H9 (cell line): ENCODE data around the gene CPT1A. TPM values are rescaled to one million over a fixed set of nuclear protein-coding genes. Genes with fewer than 3 reads are reported as not detected.

Experiments used
- DNase-seq: peaks from one replicate; pipeline ENCODE4 v3.0.0-alpha.2; 2017
- H2AFZ ChIP-seq: one replicate; pipeline ENCODE4 v1.6.1; 2013; ENCODE audit warnings: mild to moderate bottlenecking, low read length, control low read depth, moderate library complexity
- H2AK5ac ChIP-seq: 2 replicates; pipeline ENCODE4 v1.6.1; 2013; ENCODE audit warnings: low read length, control low read depth, mixed read lengths; ENCODE audit not compliant: insufficient read length
- H2BK120ac ChIP-seq: one replicate; pipeline ENCODE4 v1.6.1; 2013; ENCODE audit warnings: low read depth, mild to moderate bottlenecking, low read length, control low read depth, inconsistent platforms; ENCODE audit not compliant: poor library complexity, severe bottlenecking
- H2BK12ac ChIP-seq: 2 replicates; pipeline ENCODE4 v1.6.1; 2013; ENCODE audit warnings: low read length, control low read depth, mixed read lengths, low read depth; ENCODE audit not compliant: insufficient read length
- H2BK15ac ChIP-seq: 2 replicates; pipeline ENCODE4 v1.6.1; 2013; ENCODE audit warnings: low read depth, low read length, control low read depth
- H2BK20ac ChIP-seq: one replicate; pipeline ENCODE4 v1.6.1; 2013; ENCODE audit warnings: low read depth, mild to moderate bottlenecking, low read length, control low read depth, inconsistent platforms; ENCODE audit not compliant: poor library complexity, severe bottlenecking
- H2BK5ac ChIP-seq: 2 replicates; pipeline ENCODE4 v1.6.1; 2013; ENCODE audit warnings: low read length, control low read depth, mixed read lengths; ENCODE audit not compliant: insufficient read length
- H3K14ac ChIP-seq: 2 replicates; pipeline ENCODE4 v1.6.1; 2013; ENCODE audit warnings: low read length, control low read depth; ENCODE audit not compliant: insufficient read depth
- H3K18ac ChIP-seq: 2 replicates; pipeline ENCODE4 v1.6.1; 2013; ENCODE audit warnings: low read depth, mild to moderate bottlenecking, mixed read lengths, low read length, control low read depth; ENCODE audit not compliant: insufficient read length
- H3K23ac ChIP-seq: 2 replicates; pipeline ENCODE4 v1.6.1; 2013; ENCODE audit warnings: low read length, control low read depth, mixed read lengths, low read depth; ENCODE audit not compliant: insufficient read length
- H3K23me2 ChIP-seq: 2 replicates; pipeline ENCODE4 v1.6.1; 2013; ENCODE audit warnings: low read depth, mild to moderate bottlenecking, mixed read lengths, low read length, control low read depth; ENCODE audit not compliant: insufficient read length, poor library complexity, severe bottlenecking
- H3K27ac ChIP-seq: 2 replicates; pipeline ENCODE4 v1.5.1; 2013; ENCODE audit warnings: low read length, control low read depth, mixed read lengths, low read depth; ENCODE audit not compliant: insufficient read length
- H3K27me3 ChIP-seq: 2 replicates; pipeline ENCODE4 v1.6.1; 2013; ENCODE audit warnings: low read length, control low read depth, inconsistent platforms; ENCODE audit not compliant: insufficient read depth
- H3K4ac ChIP-seq: 2 replicates; pipeline ENCODE4 v1.6.1; 2013; ENCODE audit warnings: low read depth, mild to moderate bottlenecking, control low read depth, inconsistent platforms, low read length, moderate library complexity
- H3K4me1 ChIP-seq: 2 replicates; pipeline ENCODE4 v1.6.1; 2013; ENCODE audit warnings: low read length, control low read depth, inconsistent platforms; ENCODE audit not compliant: insufficient read depth
- H3K4me2 ChIP-seq: 2 replicates; pipeline ENCODE4 v1.6.1; 2013; ENCODE audit warnings: low read length, control low read depth, mixed read lengths; ENCODE audit not compliant: insufficient read length, insufficient read depth
- H3K56ac ChIP-seq: 2 replicates; pipeline ENCODE4 v1.6.1; 2013; ENCODE audit warnings: low read depth, mild to moderate bottlenecking, mixed read lengths, low read length, control low read depth; ENCODE audit not compliant: insufficient read length
- H3K79me1 ChIP-seq: 2 replicates; pipeline ENCODE4 v1.6.1; 2013; ENCODE audit warnings: low read depth, mild to moderate bottlenecking, moderate library complexity, low read length, control low read depth, inconsistent platforms; ENCODE audit not compliant: insufficient read depth, poor library complexity, severe bottlenecking
- H3K79me2 ChIP-seq: 2 replicates; pipeline ENCODE4 v1.6.1; 2013; ENCODE audit warnings: low read length, control low read depth, inconsistent platforms; ENCODE audit not compliant: insufficient read depth
- H3K9ac ChIP-seq: 2 replicates; pipeline ENCODE4 v1.6.1; 2013; ENCODE audit warnings: low read length, control low read depth, mixed read lengths; ENCODE audit not compliant: insufficient read length; ENCODE audit errors: extremely low read depth
- H3K9me3 ChIP-seq: one replicate; pipeline ENCODE4 v1.6.1; 2013; ENCODE audit warnings: low read depth, low read length, inconsistent platforms; ENCODE audit not compliant: control insufficient read depth
- H3T11ph ChIP-seq: one replicate; pipeline ENCODE4 v1.6.1; 2013; ENCODE audit warnings: mild to moderate bottlenecking, low read length, control low read depth, inconsistent platforms
- H4K20me1 ChIP-seq: one replicate; pipeline ENCODE4 v1.6.1; 2013; ENCODE audit not compliant: control insufficient read depth, insufficient read length, insufficient read depth
- H4K5ac ChIP-seq: 2 replicates; pipeline ENCODE4 v1.6.1; 2013; ENCODE audit warnings: low read depth, mild to moderate bottlenecking, mixed read lengths, low read length, control low read depth; ENCODE audit not compliant: insufficient read length
- H4K8ac ChIP-seq: replicated peaks from 2 replicates; pipeline ENCODE4 v1.6.1; 2013; ENCODE audit warnings: low read length, control low read depth, mixed read lengths, low read depth; ENCODE audit not compliant: insufficient read length
- H4K91ac ChIP-seq: 2 replicates; pipeline ENCODE4 v1.6.1; 2013; ENCODE audit warnings: low read depth, mild to moderate bottlenecking, moderate library complexity, mixed read lengths, low read length, control low read depth; ENCODE audit not compliant: insufficient read length
- H3K27ac Mint-ChIP-seq, 3 experiments: 2 replicates in 2 of 3; 3 replicates in 1 of 3; pipeline ENCODE4 v1.8.0; 2020 to 2021; ENCODE audit warnings: mixed read lengths in 3 of 3, mild to moderate bottlenecking in 1 of 3, moderate library complexity in 1 of 3
- H3K27me3 Mint-ChIP-seq: 2 replicates; pipeline ENCODE4 v1.8.0; 2021; ENCODE audit warnings: low read depth, mild to moderate bottlenecking, moderate library complexity, mixed read lengths
- H3K36me3 Mint-ChIP-seq, 3 experiments: 2 replicates in 2 of 3; 3 replicates in 1 of 3; pipeline ENCODE4 v1.8.0; 2020 to 2021; ENCODE audit warnings: low read depth in 3 of 3, mixed read lengths in 3 of 3; ENCODE audit not compliant: insufficient read depth in 1 of 3
- H3K4me1 Mint-ChIP-seq, 2 experiments: 2 replicates each; pipeline ENCODE4 v1.8.0; 2020; ENCODE audit warnings: mixed read lengths in 2 of 2
- H3K4me3 Mint-ChIP-seq, 2 experiments: 2 replicates in 1 of 2; 3 replicates in 1 of 2; pipeline ENCODE4 v1.8.0; 2020 to 2021; ENCODE audit warnings: mild to moderate bottlenecking in 2 of 2, mixed read lengths in 2 of 2, moderate library complexity in 1 of 2
- H3K9me3 Mint-ChIP-seq, 2 experiments: 2 replicates in 1 of 2; 3 replicates in 1 of 2; pipeline ENCODE4 v1.8.0; 2020; ENCODE audit warnings: mild to moderate bottlenecking in 2 of 2, mixed read lengths in 2 of 2, moderate library complexity in 1 of 2
- WGBS: extraction: QIAGEN DNeasy Blood & Tissue Kit; methylation state at CpG from one replicate; pipeline ENCODE4 v1.1.7; 2013; ENCODE audit warnings: missing lambda C conversion rate, low lambda C conversion rate, mixed read lengths; ENCODE audit not compliant: insufficient read length; ENCODE audit errors: extremely low coverage; 5-methylcytosine and 5-hydroxymethylcytosine counted together
- total RNA-seq: library from RNA; stranded (reverse); gene quantifications from 2 replicates; pipeline ENCODE4 v1.2.1, GENCODE V29; 2021
- TF ChIP-seq, protein P1 (sequence below): fragments of 200-600 bp; sonication (generic); conservative IDR thresholded peaks from 3 replicates; pipeline ENCODE4 v1.8.0; 2021; ENCODE audit warnings: antibody characterized with exemption, mild to moderate bottlenecking

CPT1A gene
- total RNA-seq, 1 experiment from 2014 or later, result 7.5 TPM

DNA sequence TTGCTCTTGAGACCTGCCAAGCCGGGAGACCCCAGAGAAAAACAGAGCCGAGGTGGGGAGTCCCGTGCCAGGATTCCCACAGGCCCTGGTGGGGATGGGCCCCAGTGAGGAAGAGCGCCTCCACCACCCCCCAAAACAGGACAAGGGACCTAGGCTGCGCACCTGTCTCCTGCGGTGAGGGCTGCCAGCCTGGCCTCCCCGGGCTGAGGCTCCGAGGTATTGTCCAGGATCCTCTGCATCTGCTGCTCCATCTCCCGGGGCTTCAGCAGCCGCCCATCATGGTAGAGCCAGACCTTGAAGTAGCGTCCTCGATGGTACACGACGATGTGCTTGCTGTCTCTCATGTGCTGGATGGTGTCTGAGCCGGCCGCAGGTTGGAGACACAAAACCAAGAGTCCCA is 57.1 kb downstream of the CPT1A start:
- Histone ChIP-seq H2BK5ac (no peak overlapping the region), H3K27ac (no peak overlapping the region), H3K18ac (no peak overlapping the region), H3K79me1 (no peaks in the 10 kb centered on the region), H2BK20ac (no peak overlapping the region), H3T11ph (no peak overlapping the region), H2AFZ (no peak overlapping the region), H2BK120ac (no peak overlapping the region), H3K27me3 (no peaks in the 10 kb centered on the region), H3K23ac (no peak overlapping the region), H2BK15ac (no peak overlapping the region), H3K9me3 (no peaks in the 10 kb centered on the region), H4K8ac (no peak overlapping the region), H3K56ac (no peak overlapping the region), H3K4me1 (peaks cover 3% of the 10 kb centered on the region; the same call in 1 of the 2 replicates), H2BK12ac (no peak overlapping the region), H2AK5ac (no peak overlapping the region), H3K4me2 (no peak overlapping the region), H4K91ac (no peak overlapping the region), H3K79me2 (no peaks in the 10 kb centered on the region), H3K9ac (no peak overlapping the region), H3K4ac (no peak overlapping the region), H3K23me2 (no peaks in the 10 kb centered on the region), H4K20me1 (no peaks in the 10 kb centered on the region), H4K5ac (no peak overlapping the region), H3K14ac (no peak overlapping the region)
- H3K4me3 Mint-ChIP-seq, result no peak overlapping the region
- no peak overlapping the region for H3K27ac Mint-ChIP-seq
- WGBS, result no CpG with 5 or more reads among the region's 16 CpGs
- H3K9me3 Mint-ChIP-seq, result no peaks in the 10 kb centered on the region; a peak in 1 of 5 replicates
- no peak for DNase-seq
- no peaks in the 10 kb centered on the region for H3K27me3 Mint-ChIP-seq
- H3K4me1 Mint-ChIP-seq, result peaks cover 7 to 8% of the 10 kb centered on the region in 2 experiments
- TF ChIP-seq, protein P1, sequence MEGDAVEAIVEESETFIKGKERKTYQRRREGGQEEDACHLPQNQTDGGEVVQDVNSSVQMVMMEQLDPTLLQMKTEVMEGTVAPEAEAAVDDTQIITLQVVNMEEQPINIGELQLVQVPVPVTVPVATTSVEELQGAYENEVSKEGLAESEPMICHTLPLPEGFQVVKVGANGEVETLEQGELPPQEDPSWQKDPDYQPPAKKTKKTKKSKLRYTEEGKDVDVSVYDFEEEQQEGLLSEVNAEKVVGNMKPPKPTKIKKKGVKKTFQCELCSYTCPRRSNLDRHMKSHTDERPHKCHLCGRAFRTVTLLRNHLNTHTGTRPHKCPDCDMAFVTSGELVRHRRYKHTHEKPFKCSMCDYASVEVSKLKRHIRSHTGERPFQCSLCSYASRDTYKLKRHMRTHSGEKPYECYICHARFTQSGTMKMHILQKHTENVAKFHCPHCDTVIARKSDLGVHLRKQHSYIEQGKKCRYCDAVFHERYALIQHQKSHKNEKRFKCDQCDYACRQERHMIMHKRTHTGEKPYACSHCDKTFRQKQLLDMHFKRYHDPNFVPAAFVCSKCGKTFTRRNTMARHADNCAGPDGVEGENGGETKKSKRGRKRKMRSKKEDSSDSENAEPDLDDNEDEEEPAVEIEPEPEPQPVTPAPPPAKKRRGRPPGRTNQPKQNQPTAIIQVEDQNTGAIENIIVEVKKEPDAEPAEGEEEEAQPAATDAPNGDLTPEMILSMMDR, result no peak
- peaks cover 0 to 3% (median 0%) of the 10 kb centered on the region in 3 experiments; a peak in 1 of 7 replicates for H3K36me3 Mint-ChIP-seq
